Prostate gland (tissue), 2 donors: ENCODE data around the gene CCDC34.

Source experiments
- CTCF ChIP-seq, 4 experiments: fragments of 200-600 bp in 2 of 4; fragments of 450-650 bp in 2 of 4; sonication (generic) in 2 of 4; IDR thresholded peaks; 1 replicate in 3 of 4; 2 replicates in 1 of 4; pipeline ENCODE4 v1.5.1; 2016 to 2019; ENCODE audit warnings: antibody characterized with exemption in 4 of 4, mild to moderate bottlenecking in 2 of 4, moderate library complexity in 2 of 4
- POLR2A ChIP-seq: fragments of 450-650 bp; IDR thresholded peaks from one replicate; pipeline ENCODE4 v1.6.1; 2016; ENCODE audit warnings: antibody characterized with exemption, mild to moderate bottlenecking
- POLR2AphosphoS5 ChIP-seq: sonication (generic); formaldehyde crosslinking; IDR thresholded peaks from one replicate; pipeline ENCODE4 v1.6.1; 2017; ENCODE audit warnings: antibody characterized with exemption

DNA sequence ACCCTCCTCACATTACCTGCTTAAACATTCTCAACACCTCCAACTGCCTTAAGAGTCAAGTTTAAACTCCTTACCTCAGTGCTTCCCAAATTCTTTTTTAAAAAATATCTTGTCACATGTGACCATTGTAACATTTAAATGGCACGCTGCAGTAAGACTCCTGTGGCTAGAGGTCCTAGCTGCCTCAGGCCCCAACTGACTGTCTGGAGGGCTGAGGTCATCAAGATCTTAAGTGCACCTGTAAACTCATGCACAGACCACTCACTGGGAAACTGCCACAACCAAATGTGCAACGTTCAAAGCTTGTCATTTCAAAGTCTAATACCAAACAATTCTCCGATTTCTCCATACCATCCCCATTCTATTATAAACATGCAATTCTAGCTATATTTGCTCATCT lies 16.4 kb upstream of the CCDC34 start:
- TF ChIP-seq POLR2AphosphoS5: no peak
- TF ChIP-seq CTCF (IDR thresholded peaks at IDR 0.05): no peak
- no peak for TF ChIP-seq POLR2A
